Suppressor macrophage treated with lipopolysaccharide for 1 hour (primary cell): ENCODE measurements around the gene EPS8.
A peak's percentile ranks its signal among the peaks of the same experiment; 100 is the strongest.
"Not testable (repeated sequence)": the region's sequence is repeated elsewhere in the genome, so short reads cannot be mapped to it uniquely, and the experiment has no call there.

Source experiments
- DNase-seq, 3 donors: peaks; one replicate each; pipeline ENCODE4 v3.0.0-alpha.2; 2020 to 2022

Gene EPS8

DNA sequence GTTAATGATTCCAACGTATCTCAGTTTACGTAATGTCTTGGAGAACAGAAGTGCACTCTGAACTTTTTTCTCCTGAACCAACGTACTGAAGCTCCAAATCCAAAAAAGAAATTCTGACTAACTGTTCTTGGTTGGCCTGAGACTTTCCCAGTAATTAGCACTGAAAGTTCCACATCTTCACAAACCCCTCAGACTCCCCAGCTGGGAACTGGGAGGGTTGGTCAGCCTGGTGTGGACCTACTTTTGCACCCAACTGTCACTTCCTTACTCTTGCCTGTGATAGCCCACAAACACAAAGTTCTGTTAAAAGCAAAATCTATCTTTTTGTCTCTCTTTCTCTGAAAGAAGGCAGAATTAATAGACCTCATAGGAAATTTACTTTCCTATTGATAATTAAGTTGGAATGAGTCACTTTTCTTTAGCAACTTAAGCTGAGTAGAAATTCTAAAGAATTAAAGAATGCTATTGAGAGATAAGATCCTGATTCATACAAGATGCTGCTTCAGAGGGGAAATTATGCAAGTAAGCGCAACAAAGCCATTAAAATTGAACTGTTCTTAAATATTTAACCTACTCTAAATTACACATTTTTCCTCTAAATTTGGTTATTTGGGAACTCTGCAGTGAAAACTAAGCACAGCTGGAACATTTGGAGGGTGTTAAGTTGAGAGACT lies 155.0 kb downstream of the EPS8 start:
- no peak for DNase-seq

DNA sequence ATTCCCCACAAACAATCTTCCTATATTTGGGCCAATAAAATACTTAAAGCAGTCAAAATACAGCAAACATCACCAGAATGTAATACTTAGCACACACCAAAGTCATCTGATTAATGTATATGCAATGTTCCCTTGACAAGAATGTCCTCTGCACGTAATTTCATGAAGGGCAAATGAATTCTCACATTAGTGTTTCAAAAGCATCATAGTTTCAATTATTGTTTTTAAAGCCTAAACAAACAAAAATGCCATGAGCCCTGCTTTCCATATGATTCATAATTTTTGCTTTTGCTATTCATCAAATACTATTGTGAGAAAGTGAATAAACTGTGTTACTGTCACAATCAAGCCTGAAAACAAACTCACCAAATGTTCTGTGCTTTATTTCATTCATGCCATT lies 156.0 kb downstream of the EPS8 start:
- no peak for DNase-seq

DNA sequence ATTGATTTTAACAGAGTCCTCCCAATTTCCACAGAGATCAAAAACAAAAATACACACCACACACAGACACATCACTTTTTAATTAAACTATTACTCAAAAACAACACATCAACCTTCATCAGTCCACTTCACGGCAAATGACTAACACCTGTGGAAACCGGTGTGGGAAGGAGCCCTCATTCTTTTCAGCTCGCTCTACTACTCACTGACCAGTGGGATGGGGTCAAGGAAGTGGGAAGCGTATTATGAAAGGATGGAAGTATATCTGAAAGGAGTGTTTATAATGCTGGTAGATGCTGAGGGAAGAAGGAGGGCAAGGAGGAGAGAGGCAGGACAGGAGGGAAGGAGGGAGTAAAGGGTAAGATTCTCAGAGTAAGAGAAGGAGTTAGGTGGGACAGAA lies 156.5 kb downstream of the EPS8 start:
- no peak for DNase-seq

DNA sequence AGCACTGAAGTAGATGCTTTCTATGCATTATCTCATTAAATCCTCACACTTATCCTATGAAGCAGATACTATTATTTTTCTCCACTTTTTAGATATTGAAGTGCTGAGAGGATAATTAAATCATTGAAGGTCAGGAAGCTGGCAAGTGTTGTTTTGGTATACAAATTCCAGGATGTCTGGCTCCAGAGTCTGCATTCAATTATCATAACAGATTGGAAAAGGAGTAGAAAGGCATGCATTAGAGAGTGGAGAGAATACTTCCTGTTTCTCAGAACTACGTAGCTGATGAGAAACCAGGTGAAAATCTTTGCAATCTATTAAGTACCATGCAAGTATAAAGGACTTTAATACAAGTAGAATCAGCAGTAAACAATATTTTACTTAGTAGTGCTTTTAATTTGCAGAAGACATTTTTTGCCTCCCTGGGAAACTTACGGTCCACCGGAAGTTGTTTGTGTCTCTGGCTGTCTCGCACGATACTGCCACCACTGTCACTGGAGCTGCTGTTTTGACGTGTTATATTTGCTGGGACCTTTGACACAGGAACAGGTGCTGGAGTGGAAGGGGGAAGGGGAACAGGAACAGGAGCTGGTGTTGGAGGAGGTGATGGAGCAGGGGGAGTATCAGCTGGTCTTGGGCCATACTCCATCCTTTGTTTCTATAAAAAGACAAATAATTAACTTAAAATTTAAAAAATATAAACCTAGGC lies 158.0 kb downstream of the EPS8 start:
- no peak for DNase-seq

DNA sequence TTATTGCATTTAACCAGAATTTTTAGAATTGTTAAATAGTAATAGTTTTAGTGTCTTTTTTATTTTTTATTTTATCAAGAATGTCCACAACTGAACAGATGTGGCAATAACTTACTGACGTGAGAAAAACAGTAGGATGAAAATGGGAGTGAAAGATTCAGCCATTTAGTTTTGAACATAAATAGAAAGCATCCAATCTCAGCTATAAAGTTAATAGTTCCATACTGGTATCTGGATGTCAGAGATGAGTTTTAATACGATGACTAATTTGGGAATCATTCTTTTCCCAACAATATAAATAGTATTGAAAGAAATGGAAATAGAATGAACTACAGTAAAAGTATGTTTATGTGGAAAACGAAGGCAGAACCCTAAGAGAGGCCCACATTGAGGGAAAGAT lies 159.4 kb downstream of the EPS8 start:
- DNase-seq = no peak

DNA sequence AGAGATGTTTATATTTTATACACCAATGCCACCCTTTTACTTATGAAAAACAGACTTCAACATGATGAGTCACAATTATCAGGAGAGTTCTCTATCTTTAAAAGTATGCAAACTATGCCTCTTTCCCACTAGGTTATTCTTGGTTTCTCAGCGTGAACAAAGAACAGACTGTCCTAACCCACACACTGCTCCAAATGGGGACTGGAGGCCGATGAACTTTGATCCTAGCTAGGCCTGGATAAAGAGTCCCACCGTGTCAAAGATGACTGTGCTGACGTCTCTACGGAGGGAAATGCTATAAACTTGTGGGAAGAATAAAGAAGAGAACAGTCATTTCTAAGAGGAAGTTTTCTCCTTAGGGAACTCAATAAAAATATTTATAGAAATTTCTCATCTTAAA lies 160.1 kb downstream of the EPS8 start:
- DNase-seq = peak; percentile 51 to 83 (median 66)

DNA sequence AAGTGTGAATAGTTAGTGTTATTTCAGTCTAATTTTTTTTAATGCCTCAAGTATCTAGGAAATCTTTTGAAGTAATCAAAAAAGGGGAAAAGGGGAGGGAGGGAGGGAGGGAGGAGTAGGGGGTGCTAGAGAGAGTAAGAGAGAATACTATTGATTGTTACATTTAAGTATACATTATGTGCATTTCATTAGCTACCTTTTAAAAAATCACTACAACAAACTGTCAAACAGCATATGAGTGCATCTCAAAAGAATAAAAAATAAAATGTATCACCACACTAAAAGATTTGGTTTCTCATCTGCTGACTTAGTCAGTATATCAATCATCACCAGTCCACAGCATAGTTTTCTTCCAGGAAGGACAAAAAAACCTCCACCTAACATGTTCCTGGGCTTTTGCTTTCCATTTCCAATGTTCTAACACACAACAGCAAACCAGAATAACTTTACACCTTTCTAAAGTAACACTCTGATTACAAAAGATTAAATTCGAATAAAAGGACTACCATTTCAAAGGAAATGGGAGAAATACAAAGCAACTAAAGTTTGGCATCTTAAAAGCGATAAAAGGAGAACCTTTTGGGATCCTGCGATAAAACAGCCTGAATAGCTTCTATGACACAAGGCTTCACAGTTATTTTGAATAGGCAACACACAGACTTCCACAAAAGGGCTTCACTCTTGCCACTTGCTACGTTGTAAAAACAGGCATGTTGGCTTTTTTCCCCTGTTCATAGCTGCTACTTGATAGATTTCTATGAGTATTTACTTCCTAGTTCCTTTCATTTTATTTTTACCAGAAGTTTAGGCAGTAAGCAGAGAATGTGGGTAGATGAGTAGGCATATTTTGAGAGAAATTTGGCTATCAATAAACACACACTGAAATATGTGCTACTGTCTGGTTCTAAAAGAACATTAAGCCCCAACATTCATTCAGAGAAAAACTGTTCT lies 160.9 kb downstream of the EPS8 start:
- DNase-seq = peak; percentile 11 to 26 (median 15)

DNA sequence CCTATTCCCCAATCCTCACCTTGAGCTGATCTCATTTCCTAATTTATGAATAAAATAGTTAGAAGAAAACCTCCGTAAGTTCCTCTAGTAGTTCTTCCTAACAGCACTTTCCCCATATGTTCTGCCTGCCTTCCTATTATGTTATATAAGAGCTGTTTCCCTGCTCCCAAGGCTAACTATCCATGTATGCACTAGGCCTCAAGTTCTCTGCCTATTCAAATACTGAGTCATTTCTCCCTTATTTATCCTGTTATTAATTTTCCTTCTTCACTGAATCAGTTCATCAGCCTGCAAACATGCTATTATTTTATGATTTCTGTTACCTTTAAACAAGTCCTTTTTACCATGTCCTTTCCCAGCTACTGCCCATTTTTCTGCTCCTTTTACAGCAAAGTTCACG lies 164.1 kb downstream of the EPS8 start:
- DNase-seq = no peak

DNA sequence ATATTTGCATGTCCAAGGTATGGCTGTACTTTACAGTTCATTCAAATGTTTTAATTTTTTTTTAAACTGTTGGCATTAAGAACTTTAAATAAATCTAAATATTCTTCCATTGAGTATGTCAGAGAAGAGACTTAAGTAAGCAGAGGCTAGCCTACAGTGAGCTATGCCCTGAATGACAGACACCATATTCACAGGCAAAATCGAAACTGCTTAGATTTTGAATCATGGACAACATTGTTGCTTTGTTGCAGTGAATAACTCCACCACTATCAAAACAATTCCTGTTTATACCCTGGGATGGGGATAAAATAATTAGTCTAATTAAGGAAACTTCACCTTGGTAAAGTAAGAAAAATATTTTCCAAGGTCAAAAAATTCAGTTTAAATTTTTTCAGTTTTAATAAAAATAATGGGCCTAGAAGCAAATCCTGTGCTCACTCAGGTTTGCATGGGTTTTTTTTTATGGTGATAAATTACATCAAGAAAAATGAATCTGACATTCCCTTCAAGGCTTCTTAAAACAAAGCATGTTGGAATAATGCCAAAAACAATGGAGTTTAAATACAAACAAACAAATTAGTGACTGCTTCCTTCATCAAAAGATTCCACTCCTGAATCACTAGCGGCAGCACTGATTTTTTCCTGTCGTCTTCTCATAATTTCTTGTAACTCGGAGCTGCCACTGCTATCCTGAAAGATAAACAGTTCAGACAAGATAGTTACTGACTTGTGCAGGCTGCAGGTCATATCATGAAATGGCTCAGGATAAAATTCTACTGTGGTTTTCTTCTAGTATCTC lies 168.2 kb downstream of the EPS8 start:
- no peak for DNase-seq

DNA sequence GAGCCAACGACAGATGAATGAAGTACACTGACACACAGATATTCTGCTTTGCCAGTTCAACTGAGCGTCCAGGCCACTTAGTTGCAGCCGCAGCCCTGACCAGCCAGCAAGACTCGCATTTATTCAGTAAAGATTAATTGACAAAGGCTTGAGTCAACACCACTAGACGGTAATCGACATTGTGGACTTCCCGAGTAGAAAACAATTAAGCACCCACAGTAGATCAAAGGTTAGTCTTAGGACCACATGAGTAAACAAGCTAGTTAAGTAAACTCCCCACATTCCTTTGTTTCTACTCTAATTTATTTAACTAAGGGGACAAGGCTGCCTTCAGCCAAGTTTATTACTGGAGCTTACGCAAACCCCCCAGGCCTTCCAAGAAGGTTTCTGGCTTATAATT lies 172.7 kb downstream of the EPS8 start:
- DNase-seq = not testable (repeated sequence)

DNA sequence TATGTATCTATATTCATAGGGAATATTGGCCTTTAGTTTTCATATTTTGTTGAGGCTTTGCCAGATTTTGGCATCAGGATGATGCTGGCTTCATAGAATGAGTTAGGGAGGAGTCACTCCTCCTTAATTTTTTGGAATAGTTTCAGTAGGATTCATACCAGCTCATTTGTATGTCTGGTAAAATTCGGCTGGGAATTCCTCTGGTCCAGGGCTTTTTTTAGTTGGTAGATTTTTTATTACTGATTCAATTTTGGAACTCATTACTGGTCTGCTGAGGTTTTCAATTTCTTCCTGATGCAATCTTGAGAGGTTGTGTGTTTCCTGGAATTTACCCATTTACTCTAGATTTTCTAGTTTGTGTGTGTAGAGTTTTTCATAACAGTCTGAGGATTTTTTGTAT lies 175.2 kb downstream of the EPS8 start:
- no peak for DNase-seq

DNA sequence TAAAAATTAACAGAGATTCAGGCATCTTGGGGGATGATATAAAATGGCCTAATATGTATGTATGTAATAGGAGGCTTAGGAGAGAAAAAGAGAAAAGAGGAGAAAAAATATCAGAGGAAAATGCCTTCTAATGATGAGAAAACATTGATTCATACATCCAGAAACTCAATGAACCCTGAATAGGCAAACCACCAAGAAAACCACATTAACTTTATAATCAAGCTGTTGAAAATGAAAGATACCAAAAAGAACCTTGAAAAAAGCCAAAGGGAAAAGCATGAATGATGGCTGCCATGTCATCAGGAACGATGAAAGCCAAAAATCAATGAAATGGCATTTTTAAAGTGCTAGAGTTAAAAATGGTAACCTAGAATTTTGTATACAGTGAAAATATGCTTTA lies 180.2 kb downstream of the EPS8 start:
- DNase-seq = no peak

DNA sequence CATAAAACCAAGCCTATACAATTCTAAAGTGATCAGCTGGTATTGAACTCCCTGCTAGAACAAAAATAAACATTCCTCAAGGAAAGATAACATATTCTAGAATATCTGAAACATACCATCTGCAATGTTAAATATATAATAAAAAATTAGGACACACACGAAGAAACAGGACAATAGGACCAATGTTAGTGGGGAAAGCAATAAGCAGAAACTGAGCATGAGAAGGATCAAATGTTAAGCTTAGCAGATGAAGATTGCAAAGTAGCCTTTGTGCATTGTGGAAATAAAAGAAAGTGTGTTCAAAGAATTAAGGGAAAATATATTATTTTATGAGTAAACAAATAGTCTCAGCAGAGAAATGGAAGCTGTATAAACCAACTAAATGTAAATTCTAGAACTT lies 180.8 kb downstream of the EPS8 start:
- no peak for DNase-seq

DNA sequence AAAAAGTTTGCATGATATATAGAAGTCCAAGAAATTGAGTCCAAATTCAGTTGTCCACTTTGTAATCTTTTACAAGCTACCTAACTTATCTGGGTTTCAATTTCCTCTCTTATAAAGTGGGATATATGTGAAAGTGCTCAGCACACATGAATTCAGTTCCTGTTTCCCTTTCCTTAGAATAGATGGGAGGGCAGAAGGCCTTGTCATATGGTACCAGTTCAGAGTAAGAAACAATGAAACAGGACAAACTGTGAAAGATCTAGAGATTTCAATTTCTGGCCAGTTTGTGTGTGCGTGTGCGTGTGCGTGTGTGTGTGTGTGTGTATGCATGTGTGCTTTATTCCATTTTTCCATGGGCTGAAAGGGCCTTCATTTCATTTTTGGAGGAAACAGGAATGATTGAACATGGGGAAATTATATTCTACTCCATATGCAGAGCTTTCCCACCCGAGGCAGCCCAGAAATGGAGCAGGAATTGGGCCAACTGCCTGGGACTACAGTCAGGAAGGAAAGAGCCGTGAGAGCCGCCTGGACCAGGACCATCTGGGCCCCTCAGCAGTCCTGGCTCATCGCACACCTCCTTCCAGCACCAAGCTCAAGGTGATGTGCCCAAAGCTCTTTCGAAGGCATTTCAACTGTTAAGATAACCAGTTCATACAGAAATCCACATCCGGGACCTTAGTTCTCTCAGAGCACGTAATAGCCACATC lies 183.2 kb downstream of the EPS8 start:
- DNase-seq = peak; percentile 56 to 80 (median 70)

DNA sequence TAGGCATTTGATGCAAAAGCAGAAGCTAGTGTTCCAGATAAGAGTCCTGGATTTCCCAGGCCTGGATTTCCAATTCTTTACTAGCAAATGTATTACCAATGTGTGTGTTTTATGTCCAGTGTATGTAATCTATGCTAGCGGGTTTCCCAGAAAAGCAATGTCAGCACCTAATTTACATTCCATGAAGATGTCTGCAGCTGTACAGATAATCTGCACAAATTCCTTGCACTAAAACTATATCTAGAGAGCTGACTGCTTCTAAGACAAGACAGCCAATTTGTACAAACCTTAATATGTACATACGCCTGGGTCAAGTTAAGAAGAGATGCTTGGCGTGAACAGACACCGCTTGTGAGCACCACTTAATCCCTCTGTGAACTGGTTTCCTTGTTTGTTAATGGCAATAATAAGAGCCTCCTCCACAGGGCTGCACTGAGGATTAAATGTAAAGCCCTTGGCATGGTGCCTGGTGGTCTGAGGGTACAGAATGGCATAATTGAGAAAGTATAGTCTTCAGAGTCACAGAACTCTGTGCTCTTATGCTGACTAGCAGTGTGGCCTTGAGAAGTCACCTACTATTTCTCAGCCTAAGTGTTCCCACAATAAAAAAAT lies 185.6 kb downstream of the EPS8 start:
- peak; percentile 20 to 47 (median 35) for DNase-seq

DNA sequence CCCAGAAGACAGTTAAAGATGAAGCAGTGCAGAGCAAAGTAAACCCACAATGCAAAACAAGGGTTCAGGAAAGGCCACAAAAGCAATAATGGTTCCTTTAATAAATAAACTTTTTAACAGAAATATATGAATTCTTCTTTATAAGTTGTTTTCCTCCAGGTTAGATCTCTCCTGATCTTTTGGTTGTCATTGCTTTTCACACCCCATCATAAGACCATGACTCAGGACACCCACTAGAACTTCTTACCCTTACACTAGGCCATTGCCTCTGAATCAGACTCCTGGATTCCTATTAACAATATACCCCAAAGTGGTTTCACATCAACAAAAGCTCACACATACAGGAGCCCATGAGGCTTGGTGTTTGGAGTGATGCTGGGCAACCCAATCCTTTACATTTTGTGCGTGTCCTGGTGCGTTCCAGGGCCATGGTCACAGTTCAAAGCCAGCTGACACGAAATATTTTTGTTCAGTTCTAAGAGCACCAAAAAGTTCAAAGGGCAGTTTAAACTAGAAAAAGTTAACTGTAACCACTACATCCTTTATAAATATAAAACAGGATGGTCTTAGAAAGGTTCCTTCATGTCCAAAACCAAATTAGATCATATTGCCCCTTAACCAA lies 187.0 kb downstream of the EPS8 start:
- peak; percentile 41 to 58 (median 48) for DNase-seq

DNA sequence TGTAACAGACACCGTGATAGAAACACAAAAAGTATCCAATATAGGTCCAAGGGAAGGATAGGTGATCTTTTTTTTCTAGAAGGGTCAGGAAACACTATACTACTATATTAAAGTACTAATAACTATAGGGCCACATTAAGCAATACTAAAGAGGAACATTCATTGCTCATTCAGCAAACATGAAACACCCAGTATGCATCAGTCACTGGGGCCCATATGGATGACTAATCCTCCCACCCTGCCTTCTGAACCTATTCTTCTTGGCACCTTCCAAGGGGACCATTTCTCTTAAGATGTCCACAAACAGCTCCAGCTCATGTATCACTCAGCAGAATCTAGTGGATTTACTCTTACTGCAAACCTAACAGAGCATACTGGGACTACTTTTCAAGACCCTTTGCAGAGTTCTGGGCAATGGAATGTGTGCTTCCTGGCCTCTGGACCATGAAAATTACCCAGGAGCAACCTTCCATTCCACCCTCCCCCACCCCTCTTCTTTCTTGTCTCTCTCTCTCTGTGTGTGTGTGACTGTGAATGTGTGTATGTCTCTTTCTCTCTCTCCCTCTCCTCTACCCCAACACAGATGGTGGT lies 187.9 kb downstream of the EPS8 start:
- DNase-seq = peak; percentile 73 to 87 (median 83)

DNA sequence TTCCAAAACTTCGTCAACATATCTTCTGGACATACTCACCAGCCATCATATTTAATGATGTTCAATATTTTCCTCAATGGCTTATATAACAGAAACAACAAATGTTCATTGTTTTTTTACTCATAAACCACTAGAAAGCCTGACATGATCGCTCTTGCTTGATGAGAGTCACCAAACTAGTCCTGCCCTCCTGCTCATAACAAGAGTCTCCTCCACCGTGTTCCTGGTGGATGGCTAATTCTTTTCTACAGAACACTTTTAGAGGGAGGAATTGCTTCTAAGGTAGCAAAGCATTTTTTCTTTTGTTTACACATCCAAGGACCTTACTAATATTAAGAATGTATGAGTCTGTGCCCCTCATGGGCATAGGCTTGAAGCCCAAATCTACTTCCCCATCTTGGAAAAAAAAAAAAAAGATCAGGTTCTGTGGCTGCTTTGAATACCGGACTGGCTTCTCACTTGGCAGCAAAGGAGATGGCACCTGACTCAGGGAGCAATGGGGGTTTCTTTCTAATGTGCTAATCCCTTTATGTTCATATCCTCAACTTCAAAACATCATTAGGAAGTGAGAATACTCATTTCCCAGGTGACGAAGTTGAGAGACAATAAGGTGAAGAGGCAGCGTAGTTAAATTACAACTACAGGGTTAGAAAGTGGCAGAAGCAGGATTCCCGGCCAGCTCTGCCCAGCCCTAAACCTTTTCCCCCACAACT lies 188.8 kb downstream of the EPS8 start:
- DNase-seq = no peak

DNA sequence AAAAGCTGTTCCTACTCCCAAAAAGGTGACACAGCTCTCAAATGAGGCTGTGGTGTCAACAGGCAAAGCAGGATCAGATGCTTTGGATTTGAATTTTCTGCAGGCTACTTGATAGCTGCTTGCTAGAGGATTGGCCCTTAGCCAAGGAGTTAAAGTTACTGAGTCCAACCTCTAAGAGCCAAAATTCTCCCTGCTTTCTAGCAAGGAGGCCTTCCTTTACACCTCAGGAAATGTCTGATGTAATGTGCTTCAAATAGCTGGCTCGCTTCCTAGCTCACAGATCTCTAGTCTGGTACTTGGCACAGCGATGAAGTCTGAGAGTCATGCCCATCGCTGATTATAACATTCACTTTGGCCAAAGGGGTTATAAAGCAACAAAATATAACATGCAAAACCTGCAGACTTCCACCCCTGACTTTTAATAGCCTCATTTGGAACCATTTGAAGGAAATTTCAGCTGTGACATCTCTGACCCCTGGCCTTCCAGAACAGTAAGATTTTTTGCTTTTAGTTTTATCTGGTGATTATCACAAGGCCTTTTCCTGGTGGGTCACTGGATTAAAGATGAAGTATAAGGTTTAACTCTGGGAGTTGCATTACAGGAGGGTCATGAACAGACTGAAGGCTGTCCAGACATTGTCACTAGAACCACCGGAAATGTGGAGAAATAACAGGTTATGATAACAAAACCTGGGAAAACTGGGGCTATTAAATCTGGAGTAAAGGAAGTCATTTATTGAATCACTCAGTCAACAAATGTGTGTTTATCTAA lies 189.7 kb downstream of the EPS8 start:
- DNase-seq = no peak
